HG02973 (cell line): ENCODE data around the gene PDE2A.

Experiments used
- ATAC-seq: cut with Tn5 transposase; IDR thresholded peaks from one replicate; pipeline ENCODE4 v1.9.1; 2021; ENCODE audit warnings: moderate library complexity; ENCODE audit not compliant: unreplicated experiment

The PDE2A gene

GRCh38 chr11:72621008-72621610, 53.1 kb downstream of the PDE2A start:
- no peak for ATAC-seq

GRCh38 chr11:72618803-72619202, 55.4 kb downstream of the PDE2A start:
- no peak for ATAC-seq

DNA sequence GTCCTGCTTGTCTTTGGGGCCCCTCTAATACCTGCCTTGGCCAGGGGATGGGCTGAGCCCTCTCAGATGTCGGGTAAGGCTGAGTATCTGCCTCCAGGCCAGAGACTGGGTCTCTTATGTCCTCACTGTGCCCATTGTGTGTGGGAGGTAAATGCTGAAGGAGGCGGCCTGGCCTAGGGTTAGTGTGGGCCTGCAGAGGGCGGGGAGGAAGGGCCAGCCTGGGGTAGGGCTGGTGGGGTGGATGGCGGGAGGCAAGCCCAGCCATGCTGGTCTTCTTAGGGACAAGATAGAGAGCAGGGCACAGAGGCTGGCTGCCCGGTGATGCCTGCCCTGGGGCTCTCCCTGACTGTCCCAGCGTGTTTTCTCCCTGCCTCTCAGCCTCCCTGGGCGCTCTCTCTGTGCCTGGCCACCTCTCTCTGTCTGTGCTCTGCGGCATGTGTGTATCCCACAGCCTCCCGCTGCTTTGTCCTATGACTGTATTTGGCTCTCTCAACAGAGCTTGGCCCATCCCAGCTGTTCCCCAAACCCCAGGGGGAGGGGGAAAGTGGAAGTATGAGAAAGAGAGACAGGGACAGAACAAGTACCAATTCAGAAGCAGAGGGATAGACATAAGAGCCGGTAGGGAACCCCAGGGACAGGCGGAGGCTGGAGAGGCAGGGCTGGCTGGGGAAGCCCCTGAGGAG, 57.0 kb downstream of the PDE2A start:
- no peak for ATAC-seq

DNA sequence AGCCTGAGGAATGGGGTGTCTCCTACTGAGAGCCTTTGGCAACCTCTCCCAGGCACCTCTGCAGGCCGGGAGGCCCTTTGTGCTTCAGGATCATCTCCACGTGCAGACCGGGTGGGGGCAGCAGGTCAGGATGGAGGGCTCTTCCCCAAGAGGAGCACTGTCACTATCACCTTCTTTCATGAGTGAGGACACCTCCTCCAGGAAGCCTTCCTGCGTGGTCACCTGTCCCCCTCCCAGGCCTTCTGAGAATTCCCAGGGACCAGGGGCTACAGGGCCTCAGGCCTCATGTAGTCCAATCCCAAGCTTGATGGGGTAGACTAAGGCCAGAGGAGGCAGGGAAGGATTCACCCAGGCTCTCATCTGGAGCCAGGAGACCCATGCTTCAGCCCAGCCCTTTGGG, 57.6 kb downstream of the PDE2A start:
- ATAC-seq: no peak

DNA sequence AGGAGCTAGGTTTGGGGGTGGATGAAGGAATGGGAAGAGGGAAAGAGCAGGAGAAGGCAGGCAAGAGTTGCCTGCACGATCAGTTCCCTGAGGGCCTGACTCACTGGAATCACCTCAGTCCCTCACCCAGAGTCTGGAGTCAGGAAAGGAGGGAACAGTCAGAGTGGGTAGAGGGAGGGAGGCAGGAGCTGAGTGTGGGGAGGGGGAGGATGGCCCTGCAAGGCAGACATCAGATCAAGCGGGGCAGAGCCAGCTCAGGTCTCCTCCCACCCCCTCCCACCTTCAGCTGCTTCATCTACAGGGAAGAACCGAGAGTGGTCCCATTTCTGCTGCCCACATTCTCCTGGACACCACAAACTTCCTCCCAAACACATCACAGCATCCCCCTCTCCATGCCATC, 58.9 kb downstream of the PDE2A start:
- no peak for ATAC-seq

- ATAC-seq: no peak
Observed at GRCh38 chr11:72614381-72614780, 59.8 kb downstream of the PDE2A start.

DNA sequence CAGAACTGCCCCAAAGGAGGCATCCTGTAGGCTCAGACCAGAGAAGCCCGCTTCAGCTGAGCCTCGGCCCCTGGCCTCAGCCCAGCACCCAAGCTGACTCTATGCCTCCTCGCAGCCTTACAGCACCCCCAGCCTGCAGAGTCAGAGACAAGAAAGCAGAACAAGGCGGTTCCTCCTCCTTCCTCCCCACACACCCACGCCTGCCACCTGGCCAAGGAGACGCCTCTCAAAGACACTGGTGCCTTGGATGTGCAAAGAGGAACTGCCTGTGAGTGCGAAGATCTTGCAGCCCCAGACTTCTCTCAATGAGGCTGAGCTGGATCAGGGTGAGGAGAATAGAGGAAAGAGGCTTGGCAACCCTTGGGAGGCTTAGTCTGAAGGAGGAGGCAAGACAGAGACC, 60.2 kb downstream of the PDE2A start:
- ATAC-seq: peak; percentile 78

- no peak for ATAC-seq
Observed at GRCh38 chr11:72613450-72613849, 60.8 kb downstream of the PDE2A start.

- no peak for ATAC-seq
Observed at GRCh38 chr11:72609476-72609875, 64.7 kb downstream of the PDE2A start.

GRCh38 chr11:72609045-72609444, 65.2 kb downstream of the PDE2A start:
- ATAC-seq: no peak

DNA sequence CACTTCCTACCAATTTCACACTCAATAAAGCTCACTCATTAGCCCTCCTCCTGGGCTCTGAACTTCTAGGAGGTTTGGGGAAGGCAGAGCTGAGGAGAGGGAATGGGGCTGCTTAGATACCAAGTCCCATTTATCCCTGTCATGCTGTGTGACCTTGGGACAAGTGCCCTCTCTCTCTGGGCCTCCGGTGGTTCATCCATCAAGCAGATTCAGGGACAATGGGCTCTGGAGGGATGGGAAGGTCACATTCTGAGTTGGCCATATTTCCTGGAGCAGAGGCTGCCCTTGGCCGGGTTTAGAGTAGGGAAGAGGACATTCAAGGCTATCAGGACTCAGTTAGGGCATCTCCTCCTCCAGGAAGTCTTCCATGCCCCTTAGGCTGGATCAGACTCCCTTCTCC, 66.7 kb downstream of the PDE2A start:
- ATAC-seq: no peak

- ATAC-seq: no peak
Observed at GRCh38 chr11:72606748-72607468, 67.3 kb downstream of the PDE2A start.

DNA sequence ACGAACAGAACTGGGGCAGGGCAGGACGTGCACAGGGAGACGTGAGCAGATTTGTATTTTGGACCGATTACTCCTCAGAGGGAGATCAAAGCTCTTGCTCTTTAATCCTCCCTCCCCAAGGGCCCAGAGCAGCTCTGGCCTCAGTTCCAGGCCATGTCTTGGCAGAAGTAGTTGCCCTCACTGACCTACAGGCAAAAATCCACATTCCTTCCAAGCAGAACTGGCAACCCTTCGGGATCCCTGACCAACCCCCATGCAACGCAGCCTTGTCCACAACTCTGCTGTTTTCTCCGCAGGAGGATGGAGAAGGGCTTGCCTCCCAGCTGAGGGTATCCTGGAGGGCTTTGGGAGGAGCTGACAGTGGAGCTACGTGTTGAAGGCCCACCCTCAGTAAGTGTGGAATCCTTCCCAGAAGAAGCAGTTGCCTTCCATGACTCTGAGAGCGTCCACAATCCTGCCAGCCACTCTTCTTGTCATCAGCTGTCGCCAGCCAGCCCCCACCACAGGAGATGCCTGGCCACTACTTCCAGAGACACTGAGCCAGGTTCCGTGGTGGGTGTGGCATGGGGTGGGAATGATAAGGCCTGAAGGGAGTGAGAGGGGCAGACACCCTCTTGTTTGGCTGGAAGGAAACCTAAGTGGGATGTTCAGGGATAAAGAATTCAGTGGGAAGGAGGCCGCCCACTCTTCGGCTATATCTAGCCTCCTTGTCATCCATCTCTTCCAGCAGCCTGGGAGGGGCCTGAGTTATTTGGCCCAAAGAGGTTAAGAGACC, 68.1 kb downstream of the PDE2A start:
- no peak for ATAC-seq

GRCh38 chr11:72604256-72604655, 70.0 kb downstream of the PDE2A start:
- ATAC-seq: no peak

- ATAC-seq: no peak
Observed at GRCh38 chr11:72602250-72602904, 71.8 kb downstream of the PDE2A start.

GRCh38 chr11:72600557-72600956, 73.7 kb downstream of the PDE2A start:
- no peak for ATAC-seq

DNA sequence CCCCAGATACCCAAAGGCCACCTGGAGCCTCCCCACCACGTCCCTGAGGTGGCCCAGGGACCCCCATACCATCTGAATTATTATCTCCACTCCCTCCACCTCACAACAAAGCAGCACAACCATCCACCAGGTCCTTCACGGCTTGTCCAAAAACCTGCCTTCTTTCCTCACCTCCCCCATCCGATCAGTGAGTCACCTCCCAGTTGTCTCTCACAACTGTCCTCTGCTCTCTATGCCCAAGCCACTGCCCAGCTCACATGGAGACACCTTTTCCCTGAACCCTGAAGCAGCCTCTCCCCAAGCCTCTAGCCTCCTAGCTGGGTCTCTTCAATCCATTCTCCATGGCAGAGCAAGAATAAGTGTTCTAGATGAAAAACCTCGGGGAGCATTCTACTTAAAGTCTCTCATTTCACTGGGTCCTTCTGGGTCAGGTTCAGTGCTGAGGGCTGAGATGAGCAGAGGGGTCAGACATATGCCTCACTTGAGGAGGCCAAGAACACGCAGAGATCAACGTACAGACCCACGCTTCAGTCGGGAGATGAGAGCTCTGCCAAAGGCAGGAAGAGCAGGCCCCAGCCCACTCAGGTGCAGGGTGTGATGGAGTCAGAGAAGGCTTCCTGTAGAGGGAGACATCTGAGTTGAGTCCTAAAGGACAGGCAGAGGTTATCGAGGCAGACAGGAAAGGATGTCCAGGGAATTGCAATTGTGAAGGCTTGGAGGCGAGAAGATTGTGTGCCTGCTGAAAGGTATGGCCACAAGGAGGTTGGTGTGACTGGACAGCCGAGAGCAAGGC, 74.7 kb downstream of the PDE2A start:
- no peak for ATAC-seq

DNA sequence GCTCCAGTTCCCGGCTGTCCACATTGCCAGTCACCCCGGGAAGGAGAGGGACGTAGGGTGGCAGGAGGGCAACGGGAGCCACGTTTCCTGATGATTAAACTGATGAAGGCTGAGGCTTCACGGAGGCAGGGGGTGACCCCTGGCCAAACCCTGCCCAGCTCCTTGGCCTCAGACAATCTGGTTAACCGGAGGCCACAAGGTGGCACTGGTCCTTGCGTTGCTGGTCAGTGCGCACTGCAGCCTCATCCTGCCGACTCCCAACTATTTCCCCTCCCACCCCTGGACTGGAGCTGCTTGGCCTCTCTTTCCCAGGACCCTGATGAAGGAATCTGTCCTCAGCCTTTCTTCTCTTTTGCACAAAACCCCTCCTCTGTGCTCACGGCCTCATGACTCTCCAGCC, 75.3 kb downstream of the PDE2A start:
- no peak for ATAC-seq

- ATAC-seq: no peak
Observed at GRCh38 chr11:72598466-72598865, 75.8 kb downstream of the PDE2A start.

GRCh38 chr11:72597721-72598120, 76.5 kb downstream of the PDE2A start:
- ATAC-seq: no peak
